Spleen (tissue), 7 donors: ENCODE results near the gene DSC1.

Experiments
- POLR2A ChIP-seq, 3 donors: fragments of 450-650 bp; IDR thresholded peaks; one replicate each; pipeline ENCODE4 v1.5.1; 2017; ENCODE audit warnings: antibody characterized with exemption in 3 of 3, mild to moderate bottlenecking in 1 of 3
- POLR2AphosphoS5 ChIP-seq, 3 donors: sonication (generic); formaldehyde crosslinking; IDR thresholded peaks; one replicate each; pipeline ENCODE4 v1.5.1; 2017; ENCODE audit warnings: antibody characterized with exemption in 3 of 3
- TF ChIP-seq, protein P1 (sequence below), 11 experiments: fragments of 200-600 bp in 7 of 11; fragments of 450-650 bp in 4 of 11; sonication (generic) in 4 of 11; IDR thresholded peaks in 8 of 11; conservative IDR thresholded peaks in 3 of 11; 1 replicate in 7 of 11; 2 replicates in 4 of 11; pipeline versions ENCODE4 v1.4.0 to v1.8.0; 2016 to 2021; ENCODE audit warnings: antibody characterized with exemption in 11 of 11, inconsistent platforms in 4 of 11, mild to moderate bottlenecking in 1 of 11
- donor health status: DM: no; HTN: no; CAD: no; lungs with moderate emphysema.
- donor health status: DM: no; HTN: no; CAD: no.
- donor health status: DM: no; HTN: no; CAD: no.

- TF ChIP-seq, protein P1, sequence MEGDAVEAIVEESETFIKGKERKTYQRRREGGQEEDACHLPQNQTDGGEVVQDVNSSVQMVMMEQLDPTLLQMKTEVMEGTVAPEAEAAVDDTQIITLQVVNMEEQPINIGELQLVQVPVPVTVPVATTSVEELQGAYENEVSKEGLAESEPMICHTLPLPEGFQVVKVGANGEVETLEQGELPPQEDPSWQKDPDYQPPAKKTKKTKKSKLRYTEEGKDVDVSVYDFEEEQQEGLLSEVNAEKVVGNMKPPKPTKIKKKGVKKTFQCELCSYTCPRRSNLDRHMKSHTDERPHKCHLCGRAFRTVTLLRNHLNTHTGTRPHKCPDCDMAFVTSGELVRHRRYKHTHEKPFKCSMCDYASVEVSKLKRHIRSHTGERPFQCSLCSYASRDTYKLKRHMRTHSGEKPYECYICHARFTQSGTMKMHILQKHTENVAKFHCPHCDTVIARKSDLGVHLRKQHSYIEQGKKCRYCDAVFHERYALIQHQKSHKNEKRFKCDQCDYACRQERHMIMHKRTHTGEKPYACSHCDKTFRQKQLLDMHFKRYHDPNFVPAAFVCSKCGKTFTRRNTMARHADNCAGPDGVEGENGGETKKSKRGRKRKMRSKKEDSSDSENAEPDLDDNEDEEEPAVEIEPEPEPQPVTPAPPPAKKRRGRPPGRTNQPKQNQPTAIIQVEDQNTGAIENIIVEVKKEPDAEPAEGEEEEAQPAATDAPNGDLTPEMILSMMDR (IDR thresholded peaks at IDR 0.05 in 8 of 11, conservative IDR thresholded peaks at IDR 0.05 in 3 of 11) = no peak
- TF ChIP-seq POLR2A (IDR thresholded peaks at IDR 0.05) = no peak
- no peak for TF ChIP-seq POLR2AphosphoS5 (IDR thresholded peaks at IDR 0.05)
These were observed at the start of gene DSC1 for GRCh38 chr18:31162825-31163435.
